ENCODE data around the gene PROB1.
A peak's percentile ranks its signal among the peaks of the same experiment; 100 is the strongest.
"Not testable (repeated sequence)": the region's sequence is repeated elsewhere in the genome, so short reads cannot be mapped to it uniquely, and the experiment has no call there.

The PROB1 gene

GRCh38 chr5:139413153-139413552, 18.2 kb upstream of the PROB1 start:
- no peak for DNase-seq (ENCODE audit: low read depth, low spot score)

GRCh38 chr5:139410993-139411828, 16.3 kb upstream of the PROB1 start:
- DNase-seq (ENCODE audit: low read depth, low spot score), result no peak

- DNase-seq (ENCODE audit: low read depth, low spot score), result no peak
Measured at GRCh38 chr5:139410121-139410992, 15.5 kb upstream of the PROB1 start.

GRCh38 chr5:139409116-139409515, 14.2 kb upstream of the PROB1 start:
- DNase-seq (ENCODE audit: low read depth, low spot score), result not testable (repeated sequence)

- DNase-seq (ENCODE audit: low read depth, low spot score), result no peak
Measured at GRCh38 chr5:139408191-139408590, 13.3 kb upstream of the PROB1 start.

GRCh38 chr5:139407517-139407916, 12.6 kb upstream of the PROB1 start:
- DNase-seq (ENCODE audit: low read depth, low spot score), result no peak

- no peak for DNase-seq (ENCODE audit: low read depth, low spot score)
Measured at GRCh38 chr5:139406963-139407362, 12.1 kb upstream of the PROB1 start.

GRCh38 chr5:139404484-139404840, 9.6 kb upstream of the PROB1 start:
- DNase-seq (ENCODE audit: low read depth, low spot score), result no peak

GRCh38 chr5:139403787-139404483, 9.0 kb upstream of the PROB1 start, which contains the start of gene SPATA24:
SPATA24 (minus strand) TSS chr5:139404089; CDS start chr5:139404060, 29 bp downstream.
- peak; percentile 88 for DNase-seq (ENCODE audit: low read depth, low spot score)

GRCh38 chr5:139403418-139403786, 8.5 kb upstream of the PROB1 start:
- no peak for DNase-seq (ENCODE audit: low read depth, low spot score)

GRCh38 chr5:139402561-139403158, 7.8 kb upstream of the PROB1 start:
- no peak for DNase-seq (ENCODE audit: low read depth, low spot score)

- no peak for DNase-seq (ENCODE audit: low read depth, low spot score)
Measured at GRCh38 chr5:139401546-139401945, 6.6 kb upstream of the PROB1 start.

GRCh38 chr5:139399501-139400121, 4.7 kb upstream of the PROB1 start:
- DNase-seq (ENCODE audit: low read depth, low spot score), result no peak

- DNase-seq (ENCODE audit: low read depth, low spot score), result no peak
Measured at GRCh38 chr5:139397921-139398320, 3.0 kb upstream of the PROB1 start.

- no peak for DNase-seq (ENCODE audit: low read depth, low spot score)
Measured at GRCh38 chr5:139396691-139397090, 1.8 kb upstream of the PROB1 start.

GRCh38 chr5:139395844-139396640, 1.1 kb upstream of the PROB1 start:
- DNase-seq (ENCODE audit: low read depth, low spot score), result no peak

GRCh38 chr5:139394123-139394653, 716 bp downstream of the PROB1 start:
- no peak for DNase-seq (ENCODE audit: low read depth, low spot score)

GRCh38 chr5:139393497-139394122, 1.3 kb downstream of the PROB1 start:
- no peak for DNase-seq (ENCODE audit: low read depth, low spot score)

GRCh38 chr5:139392678-139393496, 2.0 kb downstream of the PROB1 start:
- no peak for DNase-seq (ENCODE audit: low read depth, low spot score)

All from iPS DF 19.7 (cell line).